GM23248 (cell line): Measurements from ENCODE around the gene CUZD1.

Source experiments
- EZH2 ChIP-seq: fragments of 200-600 bp; sonication (generic); IDR thresholded peaks from 2 replicates; pipeline ENCODE4 v1.6.1; 2018; ENCODE audit warnings: antibody characterized with exemption, mild to moderate bottlenecking; ENCODE audit not compliant: insufficient read depth, poor library complexity, severe bottlenecking
- EZH2phosphoT487 ChIP-seq: fragments of 200-600 bp; sonication (generic); IDR thresholded peaks from 2 replicates; pipeline ENCODE4 v1.6.1; 2018; ENCODE audit warnings: antibody characterized with exemption, moderate library complexity, mild to moderate bottlenecking, low read depth; ENCODE audit not compliant: insufficient read depth

- TF ChIP-seq EZH2 (no peak), EZH2phosphoT487 (no peak)
These were observed 16.1 kb upstream of the CUZD1 start for GRCh38 chr10:122861711-122862161.
